OCI-M2 (cell line): ENCODE results near the gene PIEZO2.
"Not testable (repeated sequence)": the region's sequence is repeated elsewhere in the genome, so short reads cannot be mapped to it uniquely, and the experiment has no call there.

Source experiments
- DNase-seq: peaks from one replicate; lab custom pipeline; 2025; ENCODE audit not compliant: unreplicated experiment; lab: John Stamatoyannopoulos, UW

The PIEZO2 gene

DNA sequence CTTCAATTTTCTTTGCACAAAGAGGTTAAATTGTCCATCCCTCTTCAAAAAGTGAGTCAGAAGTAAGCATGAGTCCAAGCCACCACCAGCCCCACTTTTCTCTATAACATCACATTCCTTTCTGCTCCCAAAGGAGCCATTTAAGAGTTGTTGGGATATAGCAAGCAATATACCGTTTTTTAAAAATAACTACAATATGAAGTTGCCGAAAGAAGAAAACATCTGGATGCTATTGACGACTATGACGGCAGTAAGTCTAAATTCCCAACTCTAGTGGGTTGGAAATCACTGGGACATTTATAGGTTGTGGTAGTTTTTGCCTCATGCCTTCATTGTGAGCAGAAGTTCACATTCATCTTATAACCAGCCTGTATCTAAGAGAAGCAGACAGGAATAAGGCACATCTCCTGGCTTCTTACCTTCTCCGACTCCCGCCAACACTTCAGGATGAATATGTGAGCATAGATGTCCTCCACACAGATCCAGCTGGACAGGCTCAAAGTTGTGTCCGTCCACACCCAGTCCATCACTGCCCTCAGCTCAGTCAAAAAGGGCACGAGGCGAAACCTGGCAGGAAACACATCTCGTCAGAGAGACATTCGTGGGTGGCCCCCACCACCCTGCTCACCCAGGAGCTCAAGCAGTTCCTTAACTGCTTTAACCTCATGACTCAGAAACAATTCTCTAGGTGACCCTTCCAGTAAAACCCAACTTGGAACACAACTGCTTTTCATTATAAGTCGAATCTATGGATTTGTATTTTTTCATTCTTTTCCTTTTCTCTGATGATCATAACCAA, 459.9 kb downstream of the PIEZO2 start:
- no peak for DNase-seq

GRCh38 chr18:10688766-10689165, 460.6 kb downstream of the PIEZO2 start:
- no peak for DNase-seq

GRCh38 chr18:10687161-10687925, 462.0 kb downstream of the PIEZO2 start:
- DNase-seq: no peak

DNA sequence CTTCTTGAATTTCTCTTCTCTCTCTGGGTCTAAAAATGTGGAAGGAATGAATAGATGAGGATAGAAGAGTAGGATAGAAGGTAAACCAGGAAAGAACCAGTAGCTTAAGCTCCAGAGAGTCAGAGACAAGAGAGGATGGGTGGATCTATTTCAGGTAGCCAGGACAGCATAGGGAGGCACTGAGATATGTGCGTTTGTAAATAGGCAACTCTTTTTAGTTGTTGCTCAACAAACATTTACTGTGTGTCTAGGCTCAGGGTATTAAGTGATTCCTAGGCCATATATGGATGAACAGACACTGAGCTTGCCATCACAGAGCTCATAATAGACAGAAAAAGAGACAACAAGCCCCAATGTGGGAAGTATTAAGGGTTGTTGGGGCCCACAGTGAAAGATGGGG, 463.1 kb downstream of the PIEZO2 start:
- DNase-seq: no peak

DNA sequence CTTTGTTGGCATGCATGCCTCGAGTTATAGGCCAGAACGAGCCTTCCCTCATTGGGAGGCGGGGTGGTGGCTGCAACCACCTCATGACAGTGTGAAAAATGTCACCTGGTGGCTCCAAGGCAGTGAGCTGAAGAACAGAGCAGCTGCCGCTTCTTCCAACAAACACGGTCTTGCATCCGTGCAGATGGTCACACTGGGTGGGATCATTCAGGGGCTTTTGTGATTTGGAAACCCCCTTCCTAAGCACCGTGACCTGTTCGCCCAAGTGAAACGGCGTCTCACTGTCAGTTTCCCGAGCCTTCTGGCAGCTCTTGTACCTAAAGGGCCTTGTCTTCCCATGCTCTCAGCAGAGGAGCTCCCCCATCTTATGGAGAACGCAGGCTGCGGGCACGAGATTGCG, 463.9 kb downstream of the PIEZO2 start:
- no peak for DNase-seq

- no peak for DNase-seq
These were observed 467.0 kb downstream of the PIEZO2 start for GRCh38 chr18:10682368-10682714.

GRCh38 chr18:10681581-10682367, 467.6 kb downstream of the PIEZO2 start:
- no peak for DNase-seq

DNA sequence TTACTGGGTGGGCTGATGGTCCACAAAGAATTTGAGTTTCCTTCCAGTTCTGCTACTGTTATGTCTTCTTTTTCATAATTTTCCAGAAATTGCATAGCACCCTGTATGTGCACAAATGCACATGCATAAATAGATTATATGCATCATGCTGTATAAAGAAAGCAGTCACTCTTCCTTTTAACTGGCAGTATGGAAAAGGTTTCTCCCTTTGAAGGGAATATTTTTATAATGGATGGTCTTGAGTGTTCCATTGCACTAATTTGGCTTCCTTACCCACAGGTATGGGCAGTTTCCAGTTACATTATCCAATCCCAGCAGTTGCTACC, 469.1 kb downstream of the PIEZO2 start:
- no peak for DNase-seq

DNA sequence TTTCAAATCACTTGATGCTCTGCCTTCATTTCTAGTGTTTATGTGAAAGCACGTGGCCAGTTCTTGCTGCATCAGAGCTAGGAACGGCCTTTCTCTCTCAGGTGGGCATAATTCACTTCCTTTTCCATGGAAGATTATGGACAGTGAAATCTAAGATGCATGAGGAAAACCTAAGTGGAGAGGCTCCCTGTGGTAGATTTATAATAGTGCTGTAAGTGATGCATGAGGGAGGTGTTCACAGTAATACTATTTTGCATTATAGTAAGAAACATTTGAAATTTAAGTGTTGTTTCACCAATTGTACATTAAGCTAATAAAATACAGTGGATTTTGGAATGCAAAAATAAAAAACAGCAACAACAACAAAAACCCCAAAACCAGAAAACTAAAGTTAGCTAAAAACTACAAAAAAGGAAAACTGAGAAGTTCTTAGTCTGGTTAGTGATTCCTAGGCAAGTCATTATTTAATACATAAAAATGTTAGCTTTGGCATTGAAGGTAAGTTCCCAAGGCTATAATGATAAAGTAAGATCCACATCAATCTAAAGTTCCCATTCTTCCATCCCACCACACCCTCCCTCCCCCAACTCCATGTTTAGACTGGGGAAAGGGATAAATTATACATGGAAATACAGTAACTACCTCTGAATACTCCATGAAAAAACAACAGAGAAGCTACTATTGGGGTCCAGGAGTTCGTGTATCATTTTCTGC, 469.7 kb downstream of the PIEZO2 start:
- no peak for DNase-seq

DNA sequence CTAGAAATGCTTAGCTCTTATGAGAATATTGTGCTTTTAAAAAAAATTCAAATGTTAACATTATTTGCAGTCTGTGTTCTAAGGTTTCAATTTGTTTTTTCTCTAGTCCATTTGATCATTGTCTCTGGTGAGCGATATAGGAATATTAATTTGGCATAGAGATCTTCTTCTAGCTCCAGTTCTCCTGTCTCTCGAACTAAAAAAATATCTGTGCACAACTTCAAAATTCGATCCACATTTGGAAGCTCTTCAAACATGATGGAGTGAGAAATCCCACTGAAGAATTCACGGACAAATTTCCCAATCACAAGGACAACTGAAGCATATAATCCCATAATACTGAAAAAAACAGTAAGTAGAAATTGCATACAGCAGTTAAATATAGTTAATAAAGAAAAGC, 477.9 kb downstream of the PIEZO2 start:
- no peak for DNase-seq

GRCh38 chr18:10670856-10671255, 478.5 kb downstream of the PIEZO2 start:
- DNase-seq: no peak

DNA sequence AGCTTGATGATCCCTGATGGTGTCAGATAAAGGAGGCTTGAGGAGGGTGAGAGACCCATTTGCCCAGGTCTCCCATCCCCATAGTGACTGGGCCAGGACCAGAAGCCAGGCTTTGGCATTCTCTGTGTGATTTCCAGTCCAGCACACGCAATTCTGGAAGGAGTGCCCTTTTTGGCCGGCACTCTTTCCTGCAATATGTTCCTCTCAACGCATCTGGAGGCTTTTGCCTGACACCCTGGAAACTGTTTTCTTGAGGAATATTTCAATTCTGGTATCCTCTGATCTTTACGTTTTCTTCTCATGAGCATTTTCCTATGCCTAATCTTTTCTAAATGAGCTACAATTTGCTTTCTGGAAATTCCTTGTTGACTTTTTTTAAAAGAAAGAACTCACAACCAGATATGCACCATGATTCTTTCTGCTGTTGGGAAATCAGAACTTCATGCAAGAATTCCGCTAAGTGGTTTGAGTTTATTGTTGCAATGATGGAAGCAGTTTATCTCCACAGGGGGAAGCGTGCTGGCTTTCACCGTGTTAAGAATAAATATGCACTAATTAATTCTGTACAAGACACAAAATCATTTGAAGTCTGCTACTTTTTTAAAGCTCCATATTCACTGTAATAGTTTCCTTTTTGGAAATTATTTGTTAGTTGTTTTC, 479.8 kb downstream of the PIEZO2 start:
- DNase-seq: no peak

- DNase-seq: no peak
These were observed 485.6 kb downstream of the PIEZO2 start for GRCh38 chr18:10663750-10664149.

DNA sequence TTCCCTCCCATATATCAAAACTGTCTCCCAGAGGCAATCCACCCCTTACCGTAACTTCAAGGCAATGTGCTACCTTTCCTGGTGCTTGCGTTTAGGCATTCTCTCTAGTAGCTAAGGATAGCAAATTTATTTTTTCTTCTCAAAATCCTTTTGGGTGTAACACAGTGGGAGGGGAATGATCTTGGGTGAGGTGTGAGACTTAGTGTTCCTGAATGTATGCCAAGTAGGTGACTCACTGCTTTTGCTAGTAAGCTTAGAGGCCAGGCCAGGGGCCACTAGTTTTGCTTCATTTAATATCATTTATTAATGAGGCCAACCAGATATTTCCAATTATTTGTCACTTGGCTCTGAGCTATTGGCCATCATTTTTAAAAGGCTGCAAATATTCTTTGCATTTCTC, 488.1 kb downstream of the PIEZO2 start:
- no peak for DNase-seq

- DNase-seq: no peak
These were observed 489.0 kb downstream of the PIEZO2 start for GRCh38 chr18:10660179-10660884.

DNA sequence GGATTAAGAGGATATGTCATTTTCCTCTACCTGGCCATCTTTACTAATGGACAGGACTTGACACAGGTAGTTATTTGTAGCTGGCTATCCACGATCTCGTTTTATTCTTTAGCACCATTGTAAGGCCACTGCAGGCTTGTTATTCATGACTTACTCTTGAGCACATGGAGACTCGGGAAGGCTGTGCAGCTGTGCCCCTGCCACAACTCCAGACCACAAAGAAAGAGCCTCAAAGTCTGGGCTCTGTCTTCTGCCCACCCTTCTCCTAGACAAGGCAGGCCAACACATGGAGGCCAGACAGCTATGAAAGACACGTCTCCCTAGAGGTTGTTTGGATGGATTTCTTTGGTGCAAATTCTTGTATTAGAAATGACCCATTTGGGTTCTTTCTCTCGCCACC, 489.8 kb downstream of the PIEZO2 start:
- no peak for DNase-seq

- no peak for DNase-seq
These were observed 490.4 kb downstream of the PIEZO2 start for GRCh38 chr18:10659000-10659399.

- DNase-seq: not testable (repeated sequence)
These were observed 505.4 kb downstream of the PIEZO2 start for GRCh38 chr18:10644003-10644402.

DNA sequence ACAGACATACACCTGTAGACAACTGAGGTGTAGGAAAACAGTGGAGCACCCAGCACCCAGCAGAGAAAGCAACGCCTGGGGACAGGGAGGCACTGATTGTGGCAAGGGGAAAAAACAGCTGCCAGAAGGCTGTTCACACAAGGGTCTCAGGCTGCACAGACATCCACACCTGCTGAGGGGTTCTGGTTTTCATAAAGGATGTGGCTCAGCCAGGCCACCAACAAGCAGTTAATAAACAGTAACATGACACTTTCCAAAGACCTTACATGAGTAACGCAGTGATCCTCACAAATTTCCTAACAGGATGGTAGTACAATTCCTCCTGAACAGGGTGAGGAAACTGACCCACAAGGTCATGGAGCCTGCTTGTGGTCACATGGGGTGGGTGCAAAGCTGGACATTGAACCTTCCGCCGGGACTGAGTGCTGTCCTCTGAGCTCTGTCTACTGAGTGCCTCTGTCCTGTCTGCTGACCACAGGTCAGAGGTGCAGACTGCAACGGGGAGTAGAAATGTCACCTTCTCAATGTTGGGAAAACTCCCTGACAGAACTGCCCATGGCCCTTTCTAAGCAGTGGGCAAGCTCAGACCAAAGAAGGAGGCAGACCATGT, 506.3 kb downstream of the PIEZO2 start:
- not testable (repeated sequence) for DNase-seq

GRCh38 chr18:10638539-10638885, 510.9 kb downstream of the PIEZO2 start:
- not testable (repeated sequence) for DNase-seq
